ENCODE measurements around the gene ESCO1.

DNA sequence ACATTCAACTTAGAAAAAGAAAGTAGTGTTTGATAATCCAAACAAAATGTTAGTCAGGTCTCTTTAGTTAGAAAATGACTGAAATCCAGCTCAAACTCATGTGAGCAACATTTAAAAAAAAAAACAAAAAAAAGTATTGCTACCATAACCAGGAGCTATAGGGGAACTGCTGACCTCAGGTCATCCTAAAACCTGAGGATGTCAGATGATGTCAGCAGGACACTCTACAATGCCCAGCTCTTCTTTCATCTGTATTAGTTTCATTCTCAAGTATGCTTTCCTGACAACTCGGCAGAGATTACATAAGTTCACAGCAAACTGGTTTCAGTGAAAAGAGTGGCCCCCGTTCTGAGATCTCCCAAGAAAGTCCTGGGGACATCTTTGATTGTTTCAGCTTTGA lies 4.2 kb upstream of the ESCO1 start:
- TF ChIP-seq, protein P1, sequence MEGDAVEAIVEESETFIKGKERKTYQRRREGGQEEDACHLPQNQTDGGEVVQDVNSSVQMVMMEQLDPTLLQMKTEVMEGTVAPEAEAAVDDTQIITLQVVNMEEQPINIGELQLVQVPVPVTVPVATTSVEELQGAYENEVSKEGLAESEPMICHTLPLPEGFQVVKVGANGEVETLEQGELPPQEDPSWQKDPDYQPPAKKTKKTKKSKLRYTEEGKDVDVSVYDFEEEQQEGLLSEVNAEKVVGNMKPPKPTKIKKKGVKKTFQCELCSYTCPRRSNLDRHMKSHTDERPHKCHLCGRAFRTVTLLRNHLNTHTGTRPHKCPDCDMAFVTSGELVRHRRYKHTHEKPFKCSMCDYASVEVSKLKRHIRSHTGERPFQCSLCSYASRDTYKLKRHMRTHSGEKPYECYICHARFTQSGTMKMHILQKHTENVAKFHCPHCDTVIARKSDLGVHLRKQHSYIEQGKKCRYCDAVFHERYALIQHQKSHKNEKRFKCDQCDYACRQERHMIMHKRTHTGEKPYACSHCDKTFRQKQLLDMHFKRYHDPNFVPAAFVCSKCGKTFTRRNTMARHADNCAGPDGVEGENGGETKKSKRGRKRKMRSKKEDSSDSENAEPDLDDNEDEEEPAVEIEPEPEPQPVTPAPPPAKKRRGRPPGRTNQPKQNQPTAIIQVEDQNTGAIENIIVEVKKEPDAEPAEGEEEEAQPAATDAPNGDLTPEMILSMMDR (IDR thresholded peaks at IDR 0.05; ENCODE audit: poor library complexity) = no peak
- TF ChIP-seq EZH2phosphoT487 (IDR thresholded peaks at IDR 0.05; ENCODE audit: low read depth, severe bottlenecking, unreplicated experiment) = no peak
